Neuronal stem cell (in vitro differentiated cells): ENCODE results near the gene RPL18.

Source experiments
- DNase-seq: peaks from one replicate; pipeline ENCODE4 v3.0.0-alpha.2; 2013; ENCODE audit warnings: low spot score
- H2AFZ ChIP-seq: one replicate; pipeline ENCODE4 v1.6.1; 2013; ENCODE audit warnings: mild to moderate bottlenecking, low read length, inconsistent platforms
- H2AK5ac ChIP-seq: 2 replicates; pipeline ENCODE4 v1.6.1; 2013; ENCODE audit warnings: low read depth, mild to moderate bottlenecking, inconsistent platforms, low read length, moderate library complexity, mixed read lengths
- H2BK120ac ChIP-seq: 2 replicates; pipeline ENCODE4 v1.6.1; 2013; ENCODE audit warnings: low read depth, mild to moderate bottlenecking, inconsistent platforms, low read length, moderate library complexity, mixed read lengths
- H2BK12ac ChIP-seq: one replicate; pipeline ENCODE4 v1.6.1; 2013; ENCODE audit warnings: low read length, inconsistent platforms
- H2BK15ac ChIP-seq: 2 replicates; pipeline ENCODE4 v1.6.1; 2013; ENCODE audit warnings: mild to moderate bottlenecking, low read length, inconsistent platforms, mixed read lengths
- H2BK5ac ChIP-seq: one replicate; pipeline ENCODE4 v1.6.1; 2013; ENCODE audit warnings: inconsistent platforms, mild to moderate bottlenecking, low read length, moderate library complexity
- H3K14ac ChIP-seq: one replicate; pipeline ENCODE4 v1.6.1; 2013; ENCODE audit warnings: low read length, inconsistent platforms
- H3K18ac ChIP-seq: 2 replicates; pipeline ENCODE4 v1.6.1; 2013; ENCODE audit warnings: low read length, inconsistent platforms
- H3K23ac ChIP-seq: 2 replicates; pipeline ENCODE4 v1.6.1; 2013; ENCODE audit warnings: low read depth, mild to moderate bottlenecking, mixed read lengths, low read length, inconsistent platforms; ENCODE audit not compliant: poor library complexity
- H3K27ac ChIP-seq: replicated peaks from 3 replicates; pipeline ENCODE4 v1.5.1; 2013; ENCODE audit warnings: low read length, inconsistent platforms
- H3K27me3 ChIP-seq, 3 experiments: 2 replicates each; pipeline ENCODE4 v1.6.1; 2013; ENCODE audit warnings: low read length in 3 of 3, mild to moderate bottlenecking in 2 of 3, inconsistent platforms in 1 of 3, low read depth in 1 of 3, mixed read lengths in 1 of 3, moderate library complexity in 1 of 3; ENCODE audit not compliant: control insufficient read depth in 3 of 3, insufficient read depth in 3 of 3
- H3K36me3 ChIP-seq, 2 donors: replicated peaks in 1 of 2; 2 replicates each; pipeline ENCODE4 v1.6.1; 2013; ENCODE audit warnings: low read length in 2 of 2; ENCODE audit not compliant: control insufficient read depth in 2 of 2, insufficient read depth in 2 of 2
- H3K4ac ChIP-seq: 2 replicates; pipeline ENCODE4 v1.6.1; 2013; ENCODE audit warnings: inconsistent platforms, mild to moderate bottlenecking, low read length, moderate library complexity
- H3K4me1 ChIP-seq, 2 donors: 1 replicate in 1 of 2; 2 replicates in 1 of 2; pipeline ENCODE4 v1.6.1; 2013; ENCODE audit warnings: low read length in 2 of 2, low read depth in 1 of 2; ENCODE audit not compliant: control insufficient read depth in 2 of 2, insufficient read depth in 1 of 2
- H3K4me2 ChIP-seq: one replicate; pipeline ENCODE4 v1.6.1; 2013; ENCODE audit warnings: mild to moderate bottlenecking, low read length, inconsistent platforms; ENCODE audit not compliant: insufficient read depth, poor library complexity, severe bottlenecking
- H3K4me3 ChIP-seq, 2 donors: 2 replicates each; pipeline ENCODE4 v1.5.1; 2013; ENCODE audit warnings: low read length in 2 of 2, mild to moderate bottlenecking in 2 of 2, inconsistent platforms in 1 of 2, moderate library complexity in 1 of 2
- H3K79me1 ChIP-seq: one replicate; pipeline ENCODE4 v1.6.1; 2013; ENCODE audit warnings: low read depth, mild to moderate bottlenecking, inconsistent platforms, low read length, moderate library complexity
- H3K9ac ChIP-seq: one replicate; pipeline ENCODE4 v1.6.1; 2013; ENCODE audit warnings: mild to moderate bottlenecking, low read depth, low read length, inconsistent platforms; ENCODE audit not compliant: poor library complexity
- H3K9me3 ChIP-seq, 2 donors: replicated peaks in 1 of 2; 2 replicates each; pipeline versions ENCODE3 to v1.6.1; 2013; ENCODE audit warnings: low read length in 2 of 2, mild to moderate bottlenecking in 2 of 2, inconsistent platforms in 1 of 2, low read depth in 1 of 2, mixed read lengths in 1 of 2, moderate library complexity in 1 of 2; ENCODE audit not compliant: control insufficient read depth in 2 of 2, insufficient read depth in 1 of 2
- H4K8ac ChIP-seq: one replicate; pipeline ENCODE4 v1.6.1; 2013; ENCODE audit warnings: low read depth, mild to moderate bottlenecking, inconsistent platforms, low read length, moderate library complexity
- H4K91ac ChIP-seq: one replicate; pipeline ENCODE4 v1.6.1; 2013; ENCODE audit warnings: low read length, low read depth, mild to moderate bottlenecking, inconsistent platforms; ENCODE audit not compliant: poor library complexity
- WGBS, 2 donors: extraction: QIAGEN DNeasy Blood & Tissue Kit; methylation state at CpG; one replicate each; pipeline ENCODE4 v1.1.7; 2013; ENCODE audit warnings: missing lambda C conversion rate in 2 of 2, mixed read lengths in 1 of 2; ENCODE audit not compliant: insufficient read length in 2 of 2, insufficient replicate concordance in 1 of 2; ENCODE audit errors: extremely low coverage in 2 of 2; 5-methylcytosine and 5-hydroxymethylcytosine counted together

Gene RPL18

GRCh38 chr19:48596237-48596636 lies 22.7 kb downstream of the RPL18 start:
- no peaks in the 10 kb centered on the region for H3K36me3 ChIP-seq
- H3K9ac ChIP-seq: no peak overlapping the region
- peak overlapping the region; percentile 43 for H3K23ac ChIP-seq
- no peak overlapping the region for H3K14ac ChIP-seq
- peak overlapping the region; percentile 22 for H2BK12ac ChIP-seq
- H3K4me1 ChIP-seq: no peaks in the 10 kb centered on the region
- H3K27ac ChIP-seq: no peak overlapping the region
- peak overlapping the region; percentile 70 for H3K18ac ChIP-seq
- H3K9me3 ChIP-seq: no peaks in the 10 kb centered on the region
- H3K27me3 ChIP-seq: peaks cover 0 to 6% (median 0%) of the 10 kb centered on the region in 3 experiments
- peak overlapping the region; percentile 53 for H2BK5ac ChIP-seq
- no peak overlapping the region for H3K4me3 ChIP-seq
- peak overlapping the region; percentile 96 for H2AK5ac ChIP-seq
- H2AFZ ChIP-seq: no peak overlapping the region
- no peak for DNase-seq
- H2BK120ac ChIP-seq: no peak overlapping the region
- no CpG with 5 or more reads among the region's 4 CpGs for WGBS, 2 donors
- no peak overlapping the region for H3K4ac ChIP-seq
- H4K8ac ChIP-seq: no peak overlapping the region
- H3K79me1 ChIP-seq: peaks cover 2% of the 10 kb centered on the region
- H4K91ac ChIP-seq: no peak overlapping the region
- H2BK15ac ChIP-seq: peak overlapping the region; percentile 85
- no peak overlapping the region for H3K4me2 ChIP-seq

- no peak overlapping the region for H4K8ac ChIP-seq
- DNase-seq: no peak
- peak overlapping the region; percentile 96 for H2AK5ac ChIP-seq
- H3K23ac ChIP-seq: peak overlapping the region; percentile 55
- H2BK15ac ChIP-seq: peak overlapping the region; percentile 85
- H2BK5ac ChIP-seq: no peak overlapping the region
- no peak overlapping the region for H4K91ac ChIP-seq
- H3K9ac ChIP-seq: no peak overlapping the region
- no peaks in the 10 kb centered on the region for H3K9me3 ChIP-seq
- H3K4me1 ChIP-seq: no peaks in the 10 kb centered on the region
- no peak overlapping the region for H2AFZ ChIP-seq
- H3K27ac ChIP-seq: no peak overlapping the region
- H3K27me3 ChIP-seq: peaks cover 0 to 6% (median 0%) of the 10 kb centered on the region in 3 experiments
- H3K4me2 ChIP-seq: no peak overlapping the region
- H3K14ac ChIP-seq: no peak overlapping the region
- H2BK12ac ChIP-seq: peak overlapping the region; percentile 22
- no peak overlapping the region for H2BK120ac ChIP-seq
- no peak overlapping the region for H3K4me3 ChIP-seq
- peak overlapping the region; percentile 57 for H3K18ac ChIP-seq
- no CpG with 5 or more reads among the region's 6 CpGs for WGBS, 2 donors
- no peak overlapping the region for H3K4ac ChIP-seq
- no peaks in the 10 kb centered on the region for H3K36me3 ChIP-seq
- peaks cover 2% of the 10 kb centered on the region for H3K79me1 ChIP-seq
Measured at GRCh38 chr19:48595833-48596232, 23.1 kb downstream of the RPL18 start.

GRCh38 chr19:48595171-48595570 lies 23.8 kb downstream of the RPL18 start:
- Histone ChIP-seq H2BK15ac (no peak overlapping the region), H2AFZ (no peak overlapping the region), H3K79me1 (peaks cover 2% of the 10 kb centered on the region), H2BK5ac (no peak overlapping the region), H3K9ac (no peak overlapping the region), H3K27ac (no peak overlapping the region), H3K23ac (no peak overlapping the region), H3K4ac (no peak overlapping the region), H3K18ac (no peak overlapping the region), H2AK5ac (no peak overlapping the region), H2BK12ac (no peak overlapping the region), H3K27me3 (peaks cover 0 to 6% (median 0%) of the 10 kb centered on the region in 3 experiments), H3K4me1 (no peaks in the 10 kb centered on the region), H2BK120ac (no peak overlapping the region), H3K9me3 (no peaks in the 10 kb centered on the region), H4K91ac (no peak overlapping the region), H3K4me3 (no peak overlapping the region), H3K4me2 (no peak overlapping the region), H3K36me3 (no peaks in the 10 kb centered on the region), H4K8ac (no peak overlapping the region), H3K14ac (no peak overlapping the region)
- no CpG with 5 or more reads among the region's 9 CpGs for WGBS, 2 donors
- DNase-seq: no peak

GRCh38 chr19:48591021-48591420 lies 28.0 kb downstream of the RPL18 start:
- peak overlapping the region; percentile 15 for H2AK5ac ChIP-seq
- peaks cover 4% of the 10 kb centered on the region for H3K79me1 ChIP-seq
- DNase-seq: no peak
- no peak overlapping the region for H2BK15ac ChIP-seq
- no peak overlapping the region for H3K23ac ChIP-seq
- no peak overlapping the region for H3K14ac ChIP-seq
- H3K27ac ChIP-seq: no peak overlapping the region
- no peak overlapping the region for H2BK120ac ChIP-seq
- no peak overlapping the region for H3K9ac ChIP-seq
- H3K4me2 ChIP-seq: no peak overlapping the region
- peaks cover 0 to 17% (median 0%) of the 10 kb centered on the region in 3 experiments for H3K27me3 ChIP-seq
- no peak overlapping the region for H3K4ac ChIP-seq
- no peak overlapping the region for H2AFZ ChIP-seq
- H2BK5ac ChIP-seq: no peak overlapping the region
- no peak overlapping the region for H2BK12ac ChIP-seq
- no peak overlapping the region for H3K18ac ChIP-seq
- no peak overlapping the region for H4K8ac ChIP-seq
- peaks cover 0 to 5% of the 10 kb centered on the region in 2 donors for H3K4me1 ChIP-seq
- H3K36me3 ChIP-seq: no peaks in the 10 kb centered on the region
- no peaks in the 10 kb centered on the region for H3K9me3 ChIP-seq
- no peak overlapping the region for H4K91ac ChIP-seq
- H3K4me3 ChIP-seq: no peak overlapping the region
- WGBS, 2 donors: no CpG with 5 or more reads among the region's 5 CpGs
